MCF 10A (cell line): ENCODE measurements around the gene OCEL1. TPM values are rescaled to one million over a fixed set of nuclear protein-coding genes. Genes with fewer than 3 reads are reported as not detected.
A peak's percentile ranks its signal among the peaks of the same experiment; 100 is the strongest.

Experiments
- BruUV-seq: library from RNA; stranded (reverse); fragments of 400-500 nt; replicated peaks from 2 replicates; lab custom pipeline; 2021; lab: Mats Ljungman, UMichigan
- CTCF ChIA-PET: fragments of 300-600 bp; sonication (Branson Sonifier 250); formaldehyde crosslinking; extraction: SDS; loops from one replicate; lab custom pipeline; 2021; ENCODE audit warnings: antibody characterized with exemption, inconsistent platforms; lab: Yijun Ruan, JAX
- POLR2A ChIA-PET: fragments of 300-600, 350-650 bp; sonication (Branson Sonifier 250); formaldehyde crosslinking; extraction: SDS; loops from one replicate; lab custom pipeline; 2020; ENCODE audit warnings: antibody characterized with exemption, inconsistent platforms; lab: Yijun Ruan, JAX
- DNase-seq: peaks from one replicate; pipeline ENCODE4 v3.0.0-alpha.2; 2018; ENCODE audit not compliant: unreplicated experiment
- H3K27ac Mint-ChIP-seq: one replicate; pipeline ENCODE4 v1.8.0; 2022; ENCODE audit warnings: mild to moderate bottlenecking, low read depth, mixed read lengths; ENCODE audit not compliant: unreplicated experiment
- H3K27me3 Mint-ChIP-seq: one replicate; pipeline ENCODE4 v1.8.0; 2022; ENCODE audit warnings: mixed read lengths; ENCODE audit not compliant: insufficient read depth, unreplicated experiment
- H3K36me3 Mint-ChIP-seq: one replicate; pipeline ENCODE4 v1.8.0; 2022; ENCODE audit warnings: mild to moderate bottlenecking, moderate library complexity, mixed read lengths; ENCODE audit not compliant: insufficient read depth, unreplicated experiment
- H3K4me1 Mint-ChIP-seq: one replicate; pipeline ENCODE4 v1.8.0; 2022; ENCODE audit warnings: mixed read lengths; ENCODE audit not compliant: insufficient read depth, unreplicated experiment
- H3K4me3 Mint-ChIP-seq: one replicate; pipeline ENCODE4 v1.8.0; 2022; ENCODE audit warnings: mild to moderate bottlenecking, moderate library complexity, mixed read lengths; ENCODE audit not compliant: unreplicated experiment
- H3K9me3 Mint-ChIP-seq: one replicate; pipeline ENCODE4 v1.8.0; 2022; ENCODE audit warnings: mixed read lengths; ENCODE audit not compliant: unreplicated experiment
- CTCF ChIP-seq: fragments of 200-600 bp; IDR thresholded peaks from one replicate; pipeline ENCODE4 v1.8.0; 2022; ENCODE audit warnings: antibody characterized with exemption, mild to moderate bottlenecking; ENCODE audit not compliant: unreplicated experiment
- intact Hi-C: fragments of 100-400 bp; cut with micrococcal nuclease; formaldehyde crosslinking; loops from 2 replicates; pipeline ENCODE4 v1.14.1; 2022
- total RNA-seq: library from RNA; stranded (reverse); gene quantifications from 2 replicates; pipeline ENCODE4 v1.2.3, GENCODE V29; 2022

Gene OCEL1
- total RNA-seq, 1 experiment from 2014 or later = 14.3 TPM

GRCh38 chr19:17210296-17210695 is 15.7 kb upstream of the OCEL1 start:
- H3K27me3 Mint-ChIP-seq = no peaks in the 10 kb centered on the region
- POLR2A ChIA-PET = interaction anchor here (1.0 kb wide), 1 partner anchor 10 kb away, joined by 3 read pairs; no protein-coding TSS in a partner anchor
- DNase-seq = no peak
- BruUV-seq = no TSS peak
- H3K36me3 Mint-ChIP-seq = peaks cover 29% of the 10 kb centered on the region
- intact Hi-C loops = no loop called here
- H3K4me1 Mint-ChIP-seq = peaks cover 4% of the 10 kb centered on the region
- H3K9me3 Mint-ChIP-seq = no peaks in the 10 kb centered on the region
- no peak overlapping the region for H3K4me3 Mint-ChIP-seq
- TF ChIP-seq CTCF = no peak
- H3K27ac Mint-ChIP-seq = no peak overlapping the region
- CTCF ChIA-PET = interaction anchor here (0.5 kb wide), 1 partner anchor 144 kb away, joined by 5 read pairs; no protein-coding TSS in a partner anchor

GRCh38 chr19:17211547-17212446 is 14.2 kb upstream of the OCEL1 start:
- no peak overlapping the region for H3K27ac Mint-ChIP-seq
- BruUV-seq = no TSS peak
- POLR2A ChIA-PET = no interaction called here

GRCh38 chr19:17213334-17213733 is 12.7 kb upstream of the OCEL1 start:
- Mint-ChIP-seq H3K27me3 (no peaks in the 10 kb centered on the region), H3K27ac (no peak overlapping the region), H3K4me3 (no peak overlapping the region), H3K9me3 (no peaks in the 10 kb centered on the region), H3K36me3 (peaks cover 45% of the 10 kb centered on the region), H3K4me1 (peaks cover 4% of the 10 kb centered on the region)
- intact Hi-C loops = no loop called here
- BruUV-seq = no TSS peak
- TF ChIP-seq CTCF = no peak
- no peak for DNase-seq
- CTCF ChIA-PET = no interaction called here
- POLR2A ChIA-PET = interaction anchor here (0.6 kb wide), 1 partner anchor 105 kb away, joined by 3 read pairs; no protein-coding TSS in a partner anchor

More at GRCh38 chr19:17211547-17212446, 14.2 kb upstream of the OCEL1 start:
- no peaks in the 10 kb centered on the region for H3K9me3 Mint-ChIP-seq
- H3K4me1 Mint-ChIP-seq = peaks cover 4% of the 10 kb centered on the region
- DNase-seq = no peak
- H3K4me3 Mint-ChIP-seq = no peak overlapping the region
- intact Hi-C loops = no loop called here
- H3K36me3 Mint-ChIP-seq = peaks cover 33% of the 10 kb centered on the region
- no peak for TF ChIP-seq CTCF
- H3K27me3 Mint-ChIP-seq = no peaks in the 10 kb centered on the region
- CTCF ChIA-PET = no interaction called here

GRCh38 chr19:17214508-17215126 is 11.4 kb upstream of the OCEL1 start:
- intact Hi-C loops = no loop called here
- H3K36me3 Mint-ChIP-seq = peaks cover 47% of the 10 kb centered on the region
- DNase-seq = no peak
- no peak for TF ChIP-seq CTCF
- TSS peak; percentile 91 for BruUV-seq
- peak overlapping the region; percentile 80 for H3K4me3 Mint-ChIP-seq
- H3K27me3 Mint-ChIP-seq = no peaks in the 10 kb centered on the region
- no peaks in the 10 kb centered on the region for H3K9me3 Mint-ChIP-seq
- H3K4me1 Mint-ChIP-seq = no peaks in the 10 kb centered on the region
- POLR2A ChIA-PET = interaction anchor here (0.5 to 2.7 kb wide), 16 partner anchors 11 to 1835 kb away, joined by 3 to 36 read pairs (median 4); partner anchors contain the start of genes AKAP8, BABAM1, DDA1 and MYO9B
- H3K27ac Mint-ChIP-seq = peak overlapping the region; percentile 98
- CTCF ChIA-PET = interaction anchor here (0.5 to 1.1 kb wide), 5 partner anchors 12 to 163 kb away, joined by 3 to 4 read pairs (median 3); partner anchors contain the start of gene OCEL1
